Mucosa of descending colon (tissue), 3 donors: ENCODE results near the gene CASK. TPM values are rescaled to one million over a fixed set of nuclear protein-coding genes. Genes with fewer than 3 reads are reported as not detected.
A peak's percentile ranks its signal among the peaks of the same experiment; 100 is the strongest.

Source experiments
- ATAC-seq: fragments of 200-7000 bp; cut with Tn5 transposase; one replicate; pipeline ENCODE4 v1.9.1; 2020; ENCODE audit warnings: mild to moderate bottlenecking, moderate library complexity
- DNase-seq, 3 donors: peaks; one replicate each; pipeline ENCODE4 v3.0.0-alpha.2; 2020
- H3K36me3 ChIP-seq: fragments of 200-600 bp; one replicate; pipeline ENCODE4 v1.8.0; 2021; ENCODE audit warnings: low read depth, mild to moderate bottlenecking
- H3K4me1 ChIP-seq: fragments of 200-600 bp; one replicate; pipeline ENCODE4 v1.8.0; 2021; ENCODE audit warnings: low read depth, mild to moderate bottlenecking
- H3K4me3 ChIP-seq: fragments of 200-600 bp; one replicate; pipeline ENCODE4 v1.8.0; 2021; ENCODE audit warnings: mild to moderate bottlenecking
- H3K9me3 ChIP-seq: fragments of 200-600 bp; one replicate; pipeline ENCODE4 v1.8.0; 2021; ENCODE audit warnings: mild to moderate bottlenecking
- intact Hi-C, 2 donors: fragments of 100-400 bp; cut with DNase I in 1 of 2; cut with micrococcal nuclease in 1 of 2; formaldehyde crosslinking; loops; one replicate each; pipeline versions ENCODE4 v1.11.0 to v1.11.1; 2022; cut with DNase I, micrococcal nuclease
- total RNA-seq, 3 donors: library from RNA; stranded (reverse); fragmentation: NEBNext Ultra II Directional in 2 of 3; extraction: Animal tissue kit (Norgen Biotek cat#: 25700) in 2 of 3; gene quantifications; one replicate each; pipeline versions ENCODE4 v1.2.1 to v1.2.4, GENCODE V29; 2021 to 2023
- TF ChIP-seq, protein P1 (sequence below): fragments of 200-600 bp; IDR thresholded peaks from one replicate; pipeline ENCODE4 v1.8.0; 2022; ENCODE audit warnings: antibody characterized with exemption, mild to moderate bottlenecking
- donor health status: DM: no; HTN: no; CAD: no; lungs with moderate emphysema.
- donor health status: DM: no; HTN: no; CAD: no.
- donor health status: DM: no; HTN: yes; CAD: no.

CASK gene
- total RNA-seq, 3 donors from 2014 or later = 50.6 to 108 (median 83.3) TPM

GRCh38 chrX:41664908-41665307, 258.4 kb downstream of the CASK start:
- H3K4me1 ChIP-seq = no peaks in the 10 kb centered on the region
- no peak overlapping the region for H3K4me3 ChIP-seq
- DNase-seq (no peak), ATAC-seq (no peak)
- TF ChIP-seq, protein P1, sequence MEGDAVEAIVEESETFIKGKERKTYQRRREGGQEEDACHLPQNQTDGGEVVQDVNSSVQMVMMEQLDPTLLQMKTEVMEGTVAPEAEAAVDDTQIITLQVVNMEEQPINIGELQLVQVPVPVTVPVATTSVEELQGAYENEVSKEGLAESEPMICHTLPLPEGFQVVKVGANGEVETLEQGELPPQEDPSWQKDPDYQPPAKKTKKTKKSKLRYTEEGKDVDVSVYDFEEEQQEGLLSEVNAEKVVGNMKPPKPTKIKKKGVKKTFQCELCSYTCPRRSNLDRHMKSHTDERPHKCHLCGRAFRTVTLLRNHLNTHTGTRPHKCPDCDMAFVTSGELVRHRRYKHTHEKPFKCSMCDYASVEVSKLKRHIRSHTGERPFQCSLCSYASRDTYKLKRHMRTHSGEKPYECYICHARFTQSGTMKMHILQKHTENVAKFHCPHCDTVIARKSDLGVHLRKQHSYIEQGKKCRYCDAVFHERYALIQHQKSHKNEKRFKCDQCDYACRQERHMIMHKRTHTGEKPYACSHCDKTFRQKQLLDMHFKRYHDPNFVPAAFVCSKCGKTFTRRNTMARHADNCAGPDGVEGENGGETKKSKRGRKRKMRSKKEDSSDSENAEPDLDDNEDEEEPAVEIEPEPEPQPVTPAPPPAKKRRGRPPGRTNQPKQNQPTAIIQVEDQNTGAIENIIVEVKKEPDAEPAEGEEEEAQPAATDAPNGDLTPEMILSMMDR = no peak
- H3K36me3 ChIP-seq = no peaks in the 10 kb centered on the region
- H3K9me3 ChIP-seq = no peaks in the 10 kb centered on the region
- intact Hi-C loops = no loop called here

DNA sequence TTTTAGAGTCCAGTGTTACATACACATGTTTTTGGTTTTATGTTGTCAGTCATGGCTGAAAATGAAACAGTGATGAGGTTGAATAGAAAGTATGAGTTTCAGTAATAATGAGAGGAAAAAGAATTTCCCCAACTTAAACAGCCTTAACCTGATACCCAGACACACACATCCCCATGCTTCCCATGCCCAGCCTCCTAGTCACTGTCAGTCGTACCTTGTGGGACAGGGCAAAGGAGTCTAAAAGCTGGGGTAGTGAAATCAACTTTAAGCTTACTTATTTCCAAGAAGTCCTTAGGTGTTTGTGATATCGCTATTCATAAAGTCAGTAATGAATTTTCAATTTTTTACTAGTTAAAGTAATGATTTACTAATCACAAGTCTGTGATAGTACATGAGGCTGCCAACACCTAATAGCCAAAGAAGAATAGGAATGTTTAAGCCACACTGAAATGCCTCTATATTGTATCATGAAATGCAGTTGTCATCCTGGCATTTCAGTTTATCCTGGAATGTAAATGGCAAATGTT, 258.9 kb downstream of the CASK start:
- no peaks in the 10 kb centered on the region for H3K4me1 ChIP-seq
- DNase-seq = no peak
- H3K9me3 ChIP-seq = no peaks in the 10 kb centered on the region
- TF ChIP-seq, protein P1 = no peak
- intact Hi-C loops = no loop called here
- no peaks in the 10 kb centered on the region for H3K36me3 ChIP-seq
- ATAC-seq = no peak
- H3K4me3 ChIP-seq = no peak overlapping the region

DNA sequence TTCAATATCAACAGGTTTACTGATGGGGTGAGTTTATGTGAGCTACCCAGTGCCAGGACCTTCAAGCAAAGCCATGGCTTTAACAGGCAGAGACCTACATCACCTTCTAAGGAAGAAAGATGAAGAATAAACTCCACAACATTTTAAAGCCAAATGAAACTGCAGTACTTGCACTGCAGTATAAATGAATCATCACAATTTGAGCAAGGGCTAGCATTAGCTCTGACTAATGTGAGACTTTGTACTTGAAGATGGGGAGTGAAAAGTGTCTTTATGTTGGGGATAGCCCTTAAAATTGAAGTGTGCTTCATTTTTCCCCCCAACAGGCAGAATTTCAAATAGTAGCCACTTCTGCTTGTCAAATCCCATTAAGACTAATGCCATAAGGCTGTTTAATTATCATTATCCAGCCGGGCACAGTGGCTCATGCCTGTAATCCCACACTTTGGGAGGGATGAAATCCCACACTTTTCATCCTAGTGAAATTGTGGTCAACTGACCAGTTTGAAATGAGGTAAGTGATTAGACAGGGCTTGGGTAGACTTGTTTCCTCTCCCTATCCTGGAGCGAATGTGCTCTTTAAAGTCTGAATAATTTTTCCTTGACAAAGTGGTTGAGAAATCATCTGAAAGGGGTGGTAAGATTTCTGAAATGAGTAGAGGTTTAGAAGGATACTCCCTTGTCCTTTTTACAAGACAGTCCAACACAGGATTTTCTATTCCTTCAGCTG, 261.8 kb downstream of the CASK start:
- Histone ChIP-seq H3K4me3 (no peak overlapping the region), H3K4me1 (no peaks in the 10 kb centered on the region), H3K9me3 (no peaks in the 10 kb centered on the region), H3K36me3 (no peaks in the 10 kb centered on the region)
- intact Hi-C loops = no loop called here
- TF ChIP-seq, protein P1 = no peak
- no peak for DNase-seq
- ATAC-seq = peak; percentile 15

DNA sequence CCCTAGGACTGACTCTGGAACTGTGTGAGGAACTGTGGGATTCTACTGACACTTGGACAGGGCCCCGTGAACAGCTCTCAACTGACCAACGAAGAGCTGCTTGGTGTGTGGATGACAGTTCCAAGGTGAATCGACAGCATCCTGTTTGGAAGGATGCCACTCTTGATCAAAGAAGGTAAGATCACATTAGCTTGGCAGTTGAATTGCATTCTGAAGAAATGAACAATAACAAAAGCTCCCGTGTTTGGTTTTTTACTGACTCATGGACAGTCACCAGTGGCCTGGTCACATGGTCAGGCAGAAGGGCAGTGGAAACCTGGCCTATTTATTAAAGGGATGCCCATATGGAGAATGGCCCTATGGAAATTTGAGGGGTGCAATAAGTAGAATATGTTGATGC, 267.7 kb downstream of the CASK start:
- no peaks in the 10 kb centered on the region for H3K9me3 ChIP-seq
- intact Hi-C loops = no loop called here
- no peak for ATAC-seq

GRCh38 chrX:41655101-41655500, 268.3 kb downstream of the CASK start:
- Histone ChIP-seq H3K36me3 (no peaks in the 10 kb centered on the region), H3K4me3 (no peak overlapping the region), H3K9me3 (no peaks in the 10 kb centered on the region), H3K4me1 (no peaks in the 10 kb centered on the region)
- DNase-seq = no peak
- no peak for ATAC-seq
- intact Hi-C loops = no loop called here
- TF ChIP-seq, protein P1 = no peak

More for the DNA sequence above, 267.7 kb downstream of the CASK start:
- DNase-seq = no peak
- Histone ChIP-seq H3K4me3 (no peak overlapping the region), H3K36me3 (no peaks in the 10 kb centered on the region), H3K4me1 (no peaks in the 10 kb centered on the region)
- TF ChIP-seq, protein P1 = no peak
